ENCODE data around the gene PHYKPL.

PHYKPL gene

DNA sequence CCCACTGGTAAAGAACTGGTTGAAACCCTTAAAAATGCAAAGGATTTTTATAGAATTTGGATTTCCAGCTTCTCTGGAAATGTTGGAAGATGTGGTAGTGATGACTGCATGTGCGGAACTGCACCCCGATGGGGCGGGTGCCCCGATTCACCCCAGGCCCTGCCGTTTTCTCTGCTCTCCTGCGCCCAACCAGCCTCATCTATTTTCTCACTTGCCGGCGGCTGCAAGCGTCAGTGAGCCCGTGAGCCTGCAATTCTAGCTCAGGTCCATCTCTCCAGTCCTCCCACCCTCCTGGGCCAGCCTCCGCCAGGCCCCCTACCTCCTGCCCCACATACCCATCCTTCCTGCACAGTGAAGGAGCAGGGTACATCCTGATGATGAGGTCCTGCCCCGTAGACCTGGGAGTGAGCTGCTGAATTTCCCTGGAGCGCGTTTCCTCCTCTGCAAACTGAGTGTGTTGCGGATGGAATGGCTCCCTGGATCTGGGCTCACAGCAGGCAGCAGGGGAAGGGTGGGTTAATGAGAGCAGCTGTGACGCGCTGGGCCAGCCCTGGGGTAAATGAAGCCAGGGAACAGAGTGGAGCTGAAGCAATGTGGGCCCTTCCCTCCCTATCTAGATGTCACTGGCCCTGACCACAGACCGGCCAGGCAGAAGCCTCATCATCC is 45.9 kb upstream of the PHYKPL start:
- DNase-seq (ENCODE audit: low read depth in 2 of 2) = no peak
- TF ChIP-seq, protein P1, sequence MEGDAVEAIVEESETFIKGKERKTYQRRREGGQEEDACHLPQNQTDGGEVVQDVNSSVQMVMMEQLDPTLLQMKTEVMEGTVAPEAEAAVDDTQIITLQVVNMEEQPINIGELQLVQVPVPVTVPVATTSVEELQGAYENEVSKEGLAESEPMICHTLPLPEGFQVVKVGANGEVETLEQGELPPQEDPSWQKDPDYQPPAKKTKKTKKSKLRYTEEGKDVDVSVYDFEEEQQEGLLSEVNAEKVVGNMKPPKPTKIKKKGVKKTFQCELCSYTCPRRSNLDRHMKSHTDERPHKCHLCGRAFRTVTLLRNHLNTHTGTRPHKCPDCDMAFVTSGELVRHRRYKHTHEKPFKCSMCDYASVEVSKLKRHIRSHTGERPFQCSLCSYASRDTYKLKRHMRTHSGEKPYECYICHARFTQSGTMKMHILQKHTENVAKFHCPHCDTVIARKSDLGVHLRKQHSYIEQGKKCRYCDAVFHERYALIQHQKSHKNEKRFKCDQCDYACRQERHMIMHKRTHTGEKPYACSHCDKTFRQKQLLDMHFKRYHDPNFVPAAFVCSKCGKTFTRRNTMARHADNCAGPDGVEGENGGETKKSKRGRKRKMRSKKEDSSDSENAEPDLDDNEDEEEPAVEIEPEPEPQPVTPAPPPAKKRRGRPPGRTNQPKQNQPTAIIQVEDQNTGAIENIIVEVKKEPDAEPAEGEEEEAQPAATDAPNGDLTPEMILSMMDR (IDR thresholded peaks at IDR 0.05; ENCODE audit: low read depth, low read length) = no peak
- no peak overlapping the region for H3K4me3 ChIP-seq (replicated peaks in 1 of 2; ENCODE audit: low read depth in 2 of 2, low read length in 2 of 2)

- H3K4me3 ChIP-seq (replicated peaks in 1 of 2; ENCODE audit: low read depth in 2 of 2, low read length in 2 of 2) = no peak overlapping the region
- DNase-seq (ENCODE audit: low read depth in 2 of 2) = no peak
- TF ChIP-seq, protein P1 (IDR thresholded peaks at IDR 0.05; ENCODE audit: low read depth, low read length) = no peak
These were observed 45.3 kb upstream of the PHYKPL start for GRCh38 chr5:178277866-178278265.

DNA sequence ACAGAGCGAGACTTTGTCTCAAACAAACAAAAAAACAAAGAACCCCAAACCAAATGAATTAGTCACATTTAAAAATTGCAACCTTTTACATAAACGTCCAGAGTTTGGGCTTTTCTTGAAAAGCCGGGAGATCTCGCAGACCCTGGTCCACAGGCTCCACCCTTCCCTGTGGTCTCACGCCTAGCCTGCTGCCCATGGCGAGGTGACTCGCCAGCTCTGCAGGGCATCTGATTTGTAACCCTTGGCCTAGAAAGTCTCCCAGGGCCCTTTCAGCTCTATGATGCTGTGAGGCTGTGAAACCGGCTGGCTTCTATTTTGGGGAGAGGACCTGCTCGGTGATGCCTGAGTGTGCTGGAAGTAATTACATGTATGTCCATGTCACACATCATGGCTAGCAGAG is 44.7 kb upstream of the PHYKPL start:
- no peak for DNase-seq (ENCODE audit: low read depth in 2 of 2)
- TF ChIP-seq, protein P1 (IDR thresholded peaks at IDR 0.05; ENCODE audit: low read depth, low read length) = no peak

DNA sequence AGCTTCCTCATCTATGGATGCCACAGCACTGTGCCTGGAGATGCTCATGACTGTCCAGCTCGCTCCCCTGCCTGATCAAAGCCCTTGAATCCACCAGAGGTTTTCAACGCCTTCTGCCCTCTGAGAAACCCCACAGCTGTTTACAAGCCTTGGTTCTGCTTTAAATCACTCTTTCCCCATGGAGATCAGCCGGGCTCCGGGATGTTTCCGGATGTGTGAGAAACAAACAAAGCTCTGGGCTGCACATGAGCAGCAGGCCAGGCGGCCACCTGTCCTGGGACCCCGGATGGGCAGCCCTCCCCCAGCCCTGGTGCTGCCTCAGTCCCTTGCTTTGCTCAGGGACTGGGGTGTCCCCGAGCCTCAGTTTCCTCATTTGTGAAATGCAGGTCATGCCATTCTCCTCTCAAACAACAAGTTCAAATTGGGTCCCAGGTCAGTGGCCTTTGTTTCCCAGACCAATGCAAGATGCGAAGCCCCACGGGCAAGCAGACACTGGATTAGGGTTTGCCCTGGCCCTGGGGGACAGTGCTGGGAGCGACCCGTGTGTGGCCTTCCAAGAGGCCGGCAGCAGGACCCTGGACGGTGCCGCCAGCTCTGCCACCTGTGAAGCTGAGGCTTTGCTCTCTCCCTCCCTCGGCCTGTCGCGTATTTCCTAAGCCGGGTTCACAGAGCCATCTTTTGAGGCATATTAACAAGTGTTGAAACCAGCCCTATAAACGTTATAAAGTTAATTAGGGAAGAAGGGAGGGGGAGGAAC is 42.4 kb upstream of the PHYKPL start:
- no peak for DNase-seq (ENCODE audit: low read depth in 2 of 2)
- TF ChIP-seq, protein P1 (IDR thresholded peaks at IDR 0.05; ENCODE audit: low read depth, low read length) = no peak
- no peak overlapping the region for H3K4me3 ChIP-seq (replicated peaks in 1 of 2; ENCODE audit: low read depth in 2 of 2, low read length in 2 of 2)

More for the DNA sequence above, 44.7 kb upstream of the PHYKPL start:
- H3K4me3 ChIP-seq (replicated peaks in 1 of 2; ENCODE audit: low read depth in 2 of 2, low read length in 2 of 2) = no peak overlapping the region

DNA sequence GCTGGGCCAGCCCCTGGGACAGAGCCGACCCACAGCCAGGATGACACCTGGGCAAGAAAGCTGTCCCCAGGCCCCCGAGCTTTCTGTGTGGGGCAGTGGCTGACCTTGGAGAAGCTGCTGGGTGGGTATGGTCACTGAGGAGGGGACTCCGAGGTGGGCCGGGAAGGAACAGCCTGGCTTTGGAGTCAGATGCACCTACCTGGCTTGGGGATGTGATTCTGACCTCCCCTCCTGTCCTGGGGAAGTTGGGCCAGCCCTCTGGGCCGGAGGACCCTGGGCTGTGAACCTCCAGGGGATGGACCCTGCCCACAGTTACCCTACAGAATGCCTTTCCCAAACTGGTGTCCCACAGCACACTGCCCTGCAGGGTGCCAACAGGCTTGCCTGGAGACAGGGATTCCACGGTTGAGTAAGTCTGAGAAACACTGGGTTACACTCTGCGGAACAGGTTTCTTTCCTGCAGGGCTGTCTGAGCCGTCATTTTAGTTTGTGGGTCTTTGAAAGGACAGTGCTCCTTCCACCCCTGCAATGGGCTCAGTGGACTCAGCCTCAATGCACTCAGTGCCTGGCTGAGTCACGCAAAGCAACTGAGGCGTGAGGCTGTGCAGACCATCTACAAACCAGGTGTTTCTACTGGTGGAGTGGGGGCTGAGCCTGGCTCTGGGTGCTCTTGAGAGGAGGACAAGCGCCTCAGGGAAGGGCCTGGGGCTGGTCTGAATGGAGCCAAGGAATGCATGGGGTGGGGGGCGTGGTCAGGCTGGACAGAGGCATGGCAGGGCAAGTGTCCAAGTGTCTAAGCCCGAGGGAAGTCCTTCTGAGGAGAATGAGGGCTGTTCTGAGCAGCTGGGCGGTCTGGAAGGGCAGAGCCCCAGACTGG is 41.3 kb upstream of the PHYKPL start:
- no peak overlapping the region for H3K4me3 ChIP-seq (replicated peaks in 1 of 2; ENCODE audit: low read depth in 2 of 2, low read length in 2 of 2)
- peak in 1 of 2 donors; percentile 18 for DNase-seq (ENCODE audit: low read depth in 2 of 2)
- TF ChIP-seq, protein P1 (IDR thresholded peaks at IDR 0.05; ENCODE audit: low read depth, low read length) = no peak

- TF ChIP-seq, protein P1 (IDR thresholded peaks at IDR 0.05; ENCODE audit: low read depth, low read length) = no peak
- DNase-seq (ENCODE audit: low read depth in 2 of 2) = no peak
- no peak overlapping the region for H3K4me3 ChIP-seq (replicated peaks in 1 of 2; ENCODE audit: low read depth in 2 of 2, low read length in 2 of 2)
These were observed 40.4 kb upstream of the PHYKPL start for GRCh38 chr5:178273041-178273440.
